NB4 (cell line): ENCODE measurements around the gene DPY19L1.

Experiments used
- DNase-seq: peaks from one replicate; pipeline ENCODE4 v3.0.0; 2010; ENCODE audit warnings: low read depth
- H3K4me3 ChIP-seq: one replicate; pipeline ENCODE4 v1.5.1; 2011; ENCODE audit warnings: mild to moderate bottlenecking, low read depth, low read length, moderate library complexity
- MYC ChIP-seq: IDR thresholded peaks from 2 replicates; pipeline ENCODE4 v1.6.1; 2011; ENCODE audit warnings: low read depth, low read length
- POLR2A ChIP-seq: IDR thresholded peaks from 2 replicates; pipeline ENCODE4 v1.6.1; 2011; ENCODE audit warnings: mild to moderate bottlenecking; ENCODE audit not compliant: insufficient read length; ENCODE audit errors: extremely low read depth
- TF ChIP-seq, protein P1 (sequence below): IDR thresholded peaks from 2 replicates; pipeline ENCODE4 v1.6.1; 2011; ENCODE audit warnings: low read depth, low read length
- TF ChIP-seq, protein P2 (sequence below): IDR thresholded peaks from one replicate; pipeline ENCODE4 v1.5.1; 2012; ENCODE audit warnings: low read depth, low read length

DPY19L1 gene

DNA sequence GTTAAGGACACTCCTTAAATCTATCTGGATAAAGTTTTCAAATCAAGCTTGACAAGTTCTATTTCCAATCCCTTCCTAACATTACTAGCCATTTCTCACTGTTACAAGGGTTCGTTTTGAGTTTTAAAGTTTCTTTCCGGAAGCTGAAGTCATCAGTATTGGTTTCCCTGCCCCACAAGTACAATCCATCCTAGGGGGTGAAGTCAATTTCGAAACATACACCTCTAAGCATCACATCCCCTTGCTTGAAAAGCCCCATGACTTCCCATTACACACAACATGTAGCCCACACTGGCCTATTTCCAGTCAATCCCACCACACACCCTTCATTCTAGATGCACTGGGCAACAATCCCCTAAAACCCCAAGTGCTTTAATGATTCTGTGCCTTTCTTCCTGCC, 13.0 kb downstream of the DPY19L1 start:
- TF ChIP-seq, protein P1, sequence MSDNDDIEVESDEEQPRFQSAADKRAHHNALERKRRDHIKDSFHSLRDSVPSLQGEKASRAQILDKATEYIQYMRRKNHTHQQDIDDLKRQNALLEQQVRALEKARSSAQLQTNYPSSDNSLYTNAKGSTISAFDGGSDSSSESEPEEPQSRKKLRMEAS = no peak
- TF ChIP-seq POLR2A (no peak), MYC (no peak)
- TF ChIP-seq, protein P2, sequence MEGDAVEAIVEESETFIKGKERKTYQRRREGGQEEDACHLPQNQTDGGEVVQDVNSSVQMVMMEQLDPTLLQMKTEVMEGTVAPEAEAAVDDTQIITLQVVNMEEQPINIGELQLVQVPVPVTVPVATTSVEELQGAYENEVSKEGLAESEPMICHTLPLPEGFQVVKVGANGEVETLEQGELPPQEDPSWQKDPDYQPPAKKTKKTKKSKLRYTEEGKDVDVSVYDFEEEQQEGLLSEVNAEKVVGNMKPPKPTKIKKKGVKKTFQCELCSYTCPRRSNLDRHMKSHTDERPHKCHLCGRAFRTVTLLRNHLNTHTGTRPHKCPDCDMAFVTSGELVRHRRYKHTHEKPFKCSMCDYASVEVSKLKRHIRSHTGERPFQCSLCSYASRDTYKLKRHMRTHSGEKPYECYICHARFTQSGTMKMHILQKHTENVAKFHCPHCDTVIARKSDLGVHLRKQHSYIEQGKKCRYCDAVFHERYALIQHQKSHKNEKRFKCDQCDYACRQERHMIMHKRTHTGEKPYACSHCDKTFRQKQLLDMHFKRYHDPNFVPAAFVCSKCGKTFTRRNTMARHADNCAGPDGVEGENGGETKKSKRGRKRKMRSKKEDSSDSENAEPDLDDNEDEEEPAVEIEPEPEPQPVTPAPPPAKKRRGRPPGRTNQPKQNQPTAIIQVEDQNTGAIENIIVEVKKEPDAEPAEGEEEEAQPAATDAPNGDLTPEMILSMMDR = no peak
- no peak overlapping the region for H3K4me3 ChIP-seq
- no peak for DNase-seq

DNA sequence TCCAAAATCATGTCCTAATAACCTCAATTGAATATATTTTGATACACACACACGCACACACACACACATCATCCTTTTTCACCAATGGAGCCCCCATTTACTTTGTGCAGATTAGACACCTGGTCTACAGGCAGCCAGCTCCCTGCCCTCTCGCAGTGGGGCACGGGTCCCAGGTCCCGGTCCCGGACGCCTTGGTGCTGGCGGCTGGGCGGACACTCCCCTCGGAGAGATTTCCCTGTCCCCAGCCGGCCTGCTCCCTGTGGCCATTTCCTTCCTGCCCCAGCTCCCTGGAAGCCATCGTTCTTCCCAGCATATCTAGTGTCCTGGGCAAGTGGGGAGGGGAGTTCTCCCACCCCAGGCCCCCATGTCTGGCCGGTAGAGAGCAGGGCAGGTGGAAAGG, 14.6 kb downstream of the DPY19L1 start:
- TF ChIP-seq, protein P2 = no peak
- no peak for TF ChIP-seq MYC
- no peak for TF ChIP-seq POLR2A
- TF ChIP-seq, protein P1 = no peak
- no peak overlapping the region for H3K4me3 ChIP-seq
- no peak for DNase-seq

DNA sequence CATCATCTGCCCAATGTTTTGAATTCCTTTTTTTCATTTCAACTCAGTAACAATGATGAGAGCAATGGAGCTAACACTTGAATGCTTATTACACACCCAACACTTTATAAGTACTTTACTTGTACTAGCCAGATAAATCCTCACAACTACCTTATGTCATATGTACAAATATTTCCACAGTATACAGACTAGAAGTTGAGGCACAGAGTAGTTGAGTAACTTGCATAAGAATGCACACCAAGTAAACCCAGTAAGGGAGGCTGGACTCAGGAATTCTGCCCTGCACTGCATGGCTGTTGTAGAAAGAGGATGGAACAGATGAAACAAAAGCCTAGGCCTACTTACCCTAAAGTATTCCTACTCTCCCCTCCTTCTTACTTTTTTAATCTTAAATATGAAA, 15.8 kb downstream of the DPY19L1 start:
- TF ChIP-seq, protein P2 = no peak
- TF ChIP-seq MYC (no peak), POLR2A (no peak)
- TF ChIP-seq, protein P1 = no peak
- H3K4me3 ChIP-seq = no peak overlapping the region
- no peak for DNase-seq

DNA sequence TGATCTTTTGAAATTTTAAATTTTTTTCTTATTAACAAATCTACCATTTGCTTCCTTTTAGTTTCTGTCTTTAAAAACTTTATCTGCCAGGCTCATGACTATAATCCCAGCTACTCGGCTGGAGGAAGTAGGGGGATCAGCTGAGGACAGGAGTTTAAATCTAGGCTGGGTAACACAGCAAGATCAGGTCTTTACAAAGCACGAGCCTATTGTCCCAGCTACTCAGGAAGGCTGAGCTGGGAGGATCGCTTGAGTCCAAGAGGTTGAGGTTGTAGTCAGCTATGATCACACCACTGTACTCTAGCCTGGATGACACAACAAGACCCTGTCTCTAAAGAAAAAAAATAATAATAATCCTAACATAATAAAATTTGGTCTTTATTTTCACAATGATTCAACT, 17.5 kb downstream of the DPY19L1 start:
- TF ChIP-seq, protein P2 = no peak
- TF ChIP-seq POLR2A = no peak
- TF ChIP-seq, protein P1 = no peak
- no peak for TF ChIP-seq MYC
- H3K4me3 ChIP-seq = no peak overlapping the region
- no peak for DNase-seq

DNA sequence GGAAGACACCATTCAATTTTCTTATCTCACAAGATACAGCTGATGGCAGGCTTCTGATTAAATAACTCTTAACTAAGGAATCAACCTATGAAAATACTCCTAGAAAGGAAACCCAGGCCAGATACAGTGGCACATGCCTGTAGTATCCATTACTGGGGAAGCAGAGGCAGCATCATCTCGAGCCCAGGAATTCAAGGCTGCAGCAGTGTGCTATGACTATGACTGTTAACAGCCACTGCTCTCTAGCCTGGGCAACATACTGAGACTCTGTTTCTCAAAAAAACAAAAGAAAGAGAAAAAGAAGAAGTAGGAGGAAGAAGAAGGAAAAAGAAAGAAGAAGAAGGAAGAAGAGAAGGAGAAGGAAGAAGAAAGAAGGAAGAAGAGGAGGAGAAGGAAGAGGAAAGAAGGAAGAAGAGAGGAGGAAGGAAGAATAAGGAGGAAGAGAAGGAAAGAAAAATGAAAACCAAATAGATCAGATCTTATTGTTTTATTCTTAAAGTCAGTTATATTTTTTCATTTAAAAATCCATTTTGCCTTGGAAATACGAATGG, 18.0 kb downstream of the DPY19L1 start:
- DNase-seq = no peak
- TF ChIP-seq POLR2A = no peak
- H3K4me3 ChIP-seq = no peak overlapping the region

DNA sequence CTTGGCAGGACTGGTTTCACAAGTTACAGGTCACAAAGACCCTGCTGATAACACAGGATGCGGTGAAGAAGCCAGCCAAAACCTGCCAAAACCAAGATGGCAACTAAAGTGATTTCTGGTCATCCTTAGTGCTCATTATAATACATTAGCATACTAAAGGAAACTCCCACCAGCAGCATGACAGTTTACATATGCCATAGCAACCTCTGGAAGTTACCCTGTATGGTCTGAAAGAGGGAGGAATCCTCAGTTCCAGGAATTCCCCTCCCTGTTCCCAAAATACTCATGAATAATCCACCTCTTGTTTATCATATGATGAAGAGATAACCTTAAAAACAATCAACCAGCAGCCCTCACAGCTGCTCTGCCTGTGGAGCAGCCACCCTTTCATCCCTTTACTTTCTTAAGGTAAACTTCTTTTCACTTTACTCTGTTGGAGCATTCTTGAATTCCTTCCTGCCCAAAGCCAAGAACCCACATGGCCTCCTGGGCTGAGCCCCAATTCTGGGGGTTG, 21.9 kb downstream of the DPY19L1 start:
- no peak overlapping the region for H3K4me3 ChIP-seq
- DNase-seq = no peak
- TF ChIP-seq, protein P2 = no peak
- TF ChIP-seq MYC (no peak), POLR2A (no peak)
- TF ChIP-seq, protein P1 = no peak
